NCI-H2227 (cell line): ENCODE results near the gene CEP290.
"Not testable (repeated sequence)": the region's sequence is repeated elsewhere in the genome, so short reads cannot be mapped to it uniquely, and the experiment has no call there.

Source experiments
- DNase-seq: peaks from one replicate; lab custom pipeline; 2025; ENCODE audit not compliant: unreplicated experiment; lab: John Stamatoyannopoulos, UW

CEP290 gene

DNA sequence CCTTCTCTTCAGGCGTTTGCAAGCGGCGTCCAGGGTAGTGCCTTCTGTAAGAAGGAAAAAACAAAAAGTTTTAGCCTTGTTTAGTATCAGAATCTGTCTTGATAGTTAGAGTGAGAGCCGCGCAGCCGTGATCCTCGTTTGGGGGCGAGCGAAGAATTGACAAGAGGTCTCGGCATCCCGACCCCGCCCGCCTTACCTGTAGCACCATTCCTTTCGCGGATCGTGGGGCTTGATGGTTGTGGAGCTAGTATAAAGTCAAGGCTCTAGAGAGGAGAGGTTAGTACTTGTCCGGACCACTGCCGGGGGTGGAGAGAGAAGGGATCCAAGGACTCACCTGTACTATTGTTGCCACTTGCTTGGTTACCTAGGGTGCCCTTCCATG lies 713 bp upstream of the CEP290 start:
- peak; percentile 40 for DNase-seq

DNA sequence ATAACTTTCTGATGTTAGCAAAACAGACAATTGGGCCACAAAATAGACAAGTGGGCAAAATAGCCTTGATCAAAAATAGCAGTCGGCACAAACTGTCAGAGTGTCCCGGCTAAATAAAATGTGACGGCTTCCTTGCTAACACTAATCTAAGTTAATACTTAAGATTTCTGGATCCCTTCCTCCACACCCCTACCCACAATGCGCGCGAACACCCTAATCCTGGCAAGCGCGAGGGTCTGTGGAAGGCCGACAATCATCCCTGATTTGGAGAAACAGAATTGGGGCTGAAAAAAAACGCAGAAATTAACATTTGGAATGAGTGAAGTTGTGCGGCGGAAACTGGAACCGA lies 489 bp downstream of the CEP290 start:
- no peak for DNase-seq

DNA sequence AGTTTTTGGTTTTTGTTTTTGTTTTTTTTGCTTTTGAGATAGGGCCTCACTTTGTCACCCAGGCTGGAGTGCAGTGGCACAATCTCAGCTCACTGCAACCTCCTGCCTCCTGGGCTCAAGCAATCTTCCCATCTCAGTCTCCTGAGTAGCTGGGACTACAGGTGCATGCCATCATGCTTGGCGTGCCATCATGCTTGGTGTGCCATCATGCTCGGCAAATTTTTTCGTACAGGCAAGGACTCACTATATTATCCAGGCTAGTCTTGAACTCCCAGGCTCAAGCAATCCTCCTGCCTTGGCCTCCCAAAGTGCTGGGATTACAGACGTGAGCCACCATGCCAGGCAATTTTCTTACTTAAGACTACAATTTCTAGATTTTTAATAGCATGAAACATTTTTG lies 2.2 kb downstream of the CEP290 start:
- not testable (repeated sequence) for DNase-seq

DNA sequence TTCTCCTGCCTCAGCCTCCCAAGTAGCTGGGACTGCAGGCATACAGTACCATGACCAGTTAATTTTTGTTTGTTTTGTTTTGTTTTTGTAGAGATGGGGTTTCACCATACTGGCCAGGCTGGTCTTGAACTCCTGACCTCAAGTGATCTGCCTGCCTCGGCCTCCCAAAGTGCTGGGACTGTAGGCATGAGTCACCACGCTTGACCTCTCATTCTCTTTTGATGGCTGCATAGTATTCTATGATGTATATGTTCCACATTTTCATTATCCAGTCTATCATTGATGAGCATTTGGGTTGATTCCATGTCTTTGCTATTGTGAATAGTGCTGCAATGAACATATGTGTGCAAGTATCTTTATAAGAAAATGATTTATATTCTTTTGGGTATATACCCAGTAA lies 8.7 kb downstream of the CEP290 start:
- not testable (repeated sequence) for DNase-seq

DNA sequence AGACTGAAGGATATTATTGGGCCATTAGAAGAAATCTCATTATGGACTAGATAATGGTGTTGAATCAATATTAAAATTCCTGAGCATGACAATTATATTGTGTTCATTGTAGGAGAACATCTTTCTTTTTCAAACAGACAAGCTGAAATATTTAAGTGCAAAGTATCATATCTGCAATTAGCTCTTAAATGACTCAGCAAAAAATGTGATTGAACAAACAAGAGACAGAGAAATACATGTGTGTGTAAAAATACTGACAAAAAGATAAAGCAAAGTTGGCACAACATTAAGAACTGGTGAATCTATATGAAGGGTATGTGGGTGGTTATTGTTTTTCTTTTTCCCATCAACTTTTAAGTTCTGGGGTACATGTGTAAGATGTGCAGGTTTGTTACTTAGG lies 9.5 kb downstream of the CEP290 start:
- DNase-seq = no peak

DNA sequence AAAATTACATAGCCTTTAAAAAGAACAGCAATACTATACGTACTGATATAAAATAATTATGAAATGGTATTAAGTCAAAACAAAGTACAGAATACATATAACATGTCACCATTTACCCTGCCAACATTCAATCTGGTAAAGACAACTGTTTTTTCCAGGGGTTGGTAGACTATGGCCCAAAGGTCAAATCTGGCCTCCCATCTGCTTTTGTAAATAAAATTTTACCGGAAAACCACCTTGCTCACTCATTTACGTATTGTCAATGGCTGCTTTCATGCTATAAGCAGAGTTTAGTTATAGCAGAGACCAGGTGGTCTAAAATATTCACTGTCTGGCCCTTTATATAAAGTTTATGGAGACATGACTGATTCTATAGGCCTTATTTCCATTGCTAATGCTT lies 14.0 kb downstream of the CEP290 start:
- no peak for DNase-seq

DNA sequence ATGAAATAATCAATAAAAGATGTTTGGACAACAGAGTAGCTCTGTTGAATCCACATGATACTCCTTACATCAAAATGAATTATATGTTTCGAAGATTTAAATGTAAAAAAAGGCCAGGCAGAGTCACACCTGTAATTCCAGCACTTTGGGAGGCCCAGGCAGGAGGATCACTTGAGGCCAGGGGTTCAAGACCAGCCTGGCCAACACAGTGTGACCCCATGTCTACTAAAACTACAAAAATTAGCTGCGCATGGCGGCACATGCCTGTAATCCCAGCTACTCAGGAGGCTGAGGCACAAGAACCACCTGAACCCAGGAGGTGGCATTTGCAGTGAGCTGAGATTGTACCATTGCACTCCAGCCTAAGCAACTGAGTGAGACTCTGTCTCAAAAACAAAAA lies 14.8 kb downstream of the CEP290 start:
- no peak for DNase-seq

DNA sequence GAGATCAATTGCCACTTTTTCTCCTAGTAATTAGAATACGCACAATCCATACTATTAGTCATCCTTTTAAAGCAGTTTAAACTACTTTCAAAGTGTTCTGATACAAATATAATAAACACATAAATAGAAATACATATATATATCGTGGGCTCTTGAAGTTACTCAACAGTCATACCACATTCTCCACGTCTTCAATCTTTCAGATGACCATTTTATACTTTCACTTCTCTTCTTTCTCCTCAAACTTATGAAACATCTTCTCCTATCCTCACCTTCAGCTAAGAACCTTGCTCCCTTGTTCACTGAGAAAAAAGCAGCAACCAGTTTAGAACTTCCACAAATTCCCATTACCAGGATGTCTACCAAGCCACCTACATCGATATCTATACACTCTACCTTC lies 19.2 kb downstream of the CEP290 start:
- DNase-seq = no peak

DNA sequence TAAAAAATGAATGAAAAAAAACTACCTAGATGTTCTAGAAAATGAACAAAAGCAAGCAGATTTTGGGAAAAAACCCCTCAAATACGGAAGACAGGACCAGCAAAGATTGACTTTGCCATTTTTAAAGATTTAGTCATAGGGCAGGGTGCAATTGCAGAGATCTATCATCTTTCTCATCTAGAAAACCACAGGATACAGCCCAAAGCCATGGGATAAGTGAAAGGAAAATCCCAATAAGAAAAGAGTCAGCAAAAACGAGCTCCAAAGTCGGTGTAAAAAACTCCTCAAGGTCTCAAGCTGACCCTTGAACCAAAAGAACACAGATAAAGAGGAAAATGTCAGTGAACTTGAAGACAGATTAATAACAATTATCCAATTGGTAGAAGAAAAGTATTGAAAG lies 28.0 kb downstream of the CEP290 start:
- no peak for DNase-seq

DNA sequence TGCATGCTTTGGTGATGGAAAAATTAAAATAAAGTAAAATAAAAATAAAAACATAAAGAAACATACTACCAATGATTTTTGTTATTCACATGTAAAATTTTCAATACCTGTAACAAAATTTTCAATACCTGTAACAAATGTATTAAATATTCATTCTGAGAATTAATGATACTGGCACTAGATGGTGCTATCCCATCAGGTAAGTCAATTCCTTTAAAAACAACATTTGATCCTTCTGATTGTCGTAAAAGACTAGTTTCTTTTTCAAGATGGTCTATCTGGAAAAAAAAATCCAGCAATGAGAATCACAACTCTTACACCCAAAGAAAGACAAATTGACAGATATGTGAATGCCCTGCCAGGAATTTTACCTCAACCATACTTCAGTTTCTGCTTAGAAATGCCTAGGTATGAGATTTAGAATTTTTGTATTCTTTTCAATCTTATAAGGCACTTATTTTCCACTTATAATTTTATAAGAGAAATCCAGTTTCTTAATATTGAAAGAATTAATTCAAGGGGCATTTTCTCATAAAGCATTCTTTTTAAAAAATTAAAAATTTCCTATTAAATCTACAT lies 30.7 kb downstream of the CEP290 start:
- DNase-seq = peak; percentile 34

DNA sequence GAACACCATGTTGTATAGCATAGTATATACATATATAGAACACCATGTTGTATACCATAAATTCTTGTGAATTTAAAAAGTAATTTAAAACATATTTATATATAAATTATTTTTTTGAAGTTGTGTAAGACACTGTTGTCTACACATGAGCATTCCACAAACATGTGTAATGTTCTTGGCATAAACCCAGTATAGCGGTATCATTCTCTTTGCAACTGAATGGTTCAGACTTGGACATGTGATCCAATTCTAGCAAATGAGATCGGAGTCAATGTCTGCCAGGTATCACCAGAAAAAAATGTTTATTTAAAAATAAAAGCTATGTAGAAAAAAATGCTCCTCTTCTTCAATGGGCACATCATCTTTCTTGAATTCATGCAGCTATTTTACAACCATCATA lies 33.9 kb downstream of the CEP290 start:
- no peak for DNase-seq

DNA sequence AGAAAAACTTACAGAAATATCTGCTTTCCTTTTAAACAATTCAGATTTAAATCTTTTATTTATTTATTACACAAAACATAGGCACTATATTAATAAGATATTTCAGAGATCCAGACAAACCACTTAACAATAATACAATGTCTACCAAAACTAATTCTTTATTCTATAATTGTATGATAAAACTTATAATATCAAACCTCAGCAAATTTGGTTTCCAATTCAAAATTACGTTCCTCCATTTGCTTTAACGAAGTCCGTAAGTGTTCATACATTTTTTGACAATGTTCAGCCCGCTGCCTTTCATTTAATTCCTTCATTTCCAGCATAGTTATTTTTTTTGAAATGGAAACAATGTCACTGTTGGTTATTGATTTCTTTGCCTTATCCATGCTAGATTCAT lies 48.3 kb downstream of the CEP290 start:
- no peak for DNase-seq

DNA sequence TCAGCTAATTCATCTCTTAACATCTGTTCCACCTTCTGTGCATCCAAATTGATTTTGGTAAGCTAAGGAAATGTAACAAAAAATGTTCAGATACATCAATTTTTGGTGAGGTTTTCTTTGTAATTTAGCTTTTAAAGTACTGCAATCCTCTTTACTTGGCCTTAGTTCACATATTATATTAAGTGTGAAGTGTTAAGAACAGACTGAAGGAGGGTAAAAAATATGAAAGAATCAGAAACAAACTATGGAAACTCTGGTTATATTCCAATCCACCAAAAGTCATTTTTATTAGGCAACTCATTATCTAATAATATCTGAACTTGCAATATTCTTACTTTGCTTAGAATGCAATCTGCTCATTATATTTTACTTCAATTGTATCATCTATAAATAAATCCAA lies 49.1 kb downstream of the CEP290 start:
- no peak for DNase-seq

DNA sequence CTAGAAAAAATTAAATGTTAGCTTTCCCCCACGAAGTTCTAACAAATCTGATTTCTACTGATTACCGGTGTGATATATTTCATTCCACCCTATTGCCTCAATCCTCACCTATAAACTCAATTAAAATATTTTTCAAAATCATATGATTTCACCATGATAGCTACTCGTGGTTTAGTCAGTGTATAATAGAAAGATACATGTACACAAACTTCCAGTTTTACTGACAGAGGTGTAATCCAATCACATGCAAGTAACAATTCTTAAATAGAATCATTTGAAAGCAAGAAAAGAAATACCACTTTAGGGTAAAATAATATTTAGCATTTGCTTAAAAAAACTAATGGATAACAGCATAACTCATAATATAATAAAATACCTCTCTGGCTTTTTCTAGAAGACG lies 57.7 kb downstream of the CEP290 start:
- DNase-seq = no peak

DNA sequence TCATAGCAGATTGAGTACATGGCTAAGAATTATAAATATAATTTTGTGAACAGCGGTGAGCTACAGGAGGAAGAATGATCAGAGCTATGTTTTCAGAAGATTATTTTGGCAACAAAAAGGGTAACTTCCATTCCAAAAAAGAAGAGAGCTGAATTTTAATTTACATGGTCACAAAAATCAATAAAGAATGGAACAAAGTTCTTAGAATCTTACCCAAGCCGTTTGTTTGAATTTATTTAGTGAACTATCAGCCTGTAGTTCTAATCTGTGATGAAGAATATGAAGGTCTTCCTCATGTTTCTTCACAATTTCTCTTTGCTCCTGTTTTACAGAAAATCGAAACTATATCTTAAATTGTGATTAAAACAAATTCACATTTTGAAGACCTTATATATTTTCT lies 58.3 kb downstream of the CEP290 start:
- no peak for DNase-seq

DNA sequence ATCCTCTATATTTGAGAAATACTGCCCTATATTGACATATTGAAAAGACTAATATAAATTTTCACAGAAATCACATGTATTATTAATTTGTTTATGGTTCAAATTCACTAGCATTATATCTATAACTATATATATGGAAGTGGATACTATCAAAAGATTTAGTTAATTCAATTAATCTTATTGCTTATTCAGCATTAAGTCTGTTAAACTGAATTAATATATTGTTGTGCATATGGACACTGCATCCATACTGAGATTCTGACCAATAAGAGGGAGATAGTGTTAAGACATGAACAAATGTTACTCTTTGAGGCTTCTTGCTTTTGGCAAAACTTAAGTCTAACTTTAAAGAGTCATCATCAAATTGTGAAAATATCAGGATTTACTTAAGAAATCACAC lies 60.6 kb downstream of the CEP290 start:
- no peak for DNase-seq

DNA sequence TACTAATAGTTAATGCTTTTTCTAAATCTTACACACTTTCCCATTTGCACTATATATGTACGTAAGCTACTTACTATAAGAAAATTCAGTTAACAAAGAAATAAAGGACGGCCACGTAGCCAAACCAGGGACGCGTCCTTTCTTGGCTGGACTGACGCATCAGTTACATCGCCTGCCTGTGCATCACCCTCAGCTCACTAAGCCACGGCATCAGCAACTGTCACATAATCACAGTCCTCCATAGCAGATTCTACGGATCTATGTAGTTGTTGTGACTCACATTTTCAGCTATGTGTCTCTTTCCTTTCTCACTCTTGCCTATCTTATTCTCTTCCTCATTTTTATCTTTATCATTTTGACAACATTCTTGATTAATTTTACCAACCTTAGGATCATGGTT lies 74.6 kb downstream of the CEP290 start:
- no peak for DNase-seq

DNA sequence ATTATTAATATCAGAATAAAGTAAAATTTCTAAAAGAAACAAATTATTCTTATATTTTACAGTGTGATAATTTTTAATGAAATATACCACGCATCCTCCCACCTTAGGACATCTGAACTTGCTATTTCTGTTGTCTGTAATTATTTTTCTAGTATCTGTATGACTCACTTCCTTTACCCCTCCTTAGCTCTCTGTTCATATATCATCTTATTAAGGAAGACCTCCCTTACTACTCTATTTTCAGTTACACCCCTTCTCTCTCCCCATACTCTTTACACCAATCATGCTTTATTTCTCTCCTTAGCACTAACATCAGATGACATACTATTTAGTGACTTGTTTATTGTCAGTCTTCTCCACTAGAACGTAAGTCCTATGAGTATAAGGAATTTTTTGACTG lies 78.5 kb downstream of the CEP290 start:
- no peak for DNase-seq

DNA sequence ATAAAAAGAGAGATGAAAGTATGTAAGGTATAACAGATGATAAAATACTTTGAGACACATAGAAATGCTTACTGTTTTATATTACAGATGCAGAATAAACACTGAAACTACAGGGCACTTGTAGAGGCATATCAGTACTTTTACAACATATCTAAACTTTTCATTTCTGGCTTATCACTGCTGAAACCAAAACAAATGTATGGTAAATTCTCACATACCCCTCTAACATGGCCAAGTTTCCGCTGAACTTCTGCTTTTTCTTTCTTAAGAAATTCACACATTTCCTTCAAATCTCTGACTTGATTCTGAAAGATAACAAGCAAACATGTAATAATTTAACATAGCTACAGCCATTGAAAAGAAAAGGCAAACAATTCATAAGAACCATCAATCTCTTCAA lies 79.4 kb downstream of the CEP290 start:
- no peak for DNase-seq

DNA sequence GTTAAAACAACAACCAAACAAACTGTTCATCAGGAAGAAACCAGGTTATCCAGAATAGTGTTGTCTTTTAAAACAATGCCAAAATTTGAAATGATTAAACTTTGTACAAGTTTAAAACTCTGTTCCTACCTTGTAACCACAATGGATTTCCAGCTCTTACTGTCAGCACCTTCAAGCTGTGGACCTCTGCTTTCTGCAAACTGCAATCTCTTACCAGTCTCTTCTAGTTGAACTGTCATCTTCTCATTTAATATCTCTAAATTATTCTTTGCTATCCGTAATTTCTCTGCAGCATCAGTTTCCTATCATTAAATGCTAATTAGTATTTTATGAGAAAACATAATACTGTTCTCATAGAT lies 83.2 kb downstream of the CEP290 start:
- DNase-seq = no peak

DNA sequence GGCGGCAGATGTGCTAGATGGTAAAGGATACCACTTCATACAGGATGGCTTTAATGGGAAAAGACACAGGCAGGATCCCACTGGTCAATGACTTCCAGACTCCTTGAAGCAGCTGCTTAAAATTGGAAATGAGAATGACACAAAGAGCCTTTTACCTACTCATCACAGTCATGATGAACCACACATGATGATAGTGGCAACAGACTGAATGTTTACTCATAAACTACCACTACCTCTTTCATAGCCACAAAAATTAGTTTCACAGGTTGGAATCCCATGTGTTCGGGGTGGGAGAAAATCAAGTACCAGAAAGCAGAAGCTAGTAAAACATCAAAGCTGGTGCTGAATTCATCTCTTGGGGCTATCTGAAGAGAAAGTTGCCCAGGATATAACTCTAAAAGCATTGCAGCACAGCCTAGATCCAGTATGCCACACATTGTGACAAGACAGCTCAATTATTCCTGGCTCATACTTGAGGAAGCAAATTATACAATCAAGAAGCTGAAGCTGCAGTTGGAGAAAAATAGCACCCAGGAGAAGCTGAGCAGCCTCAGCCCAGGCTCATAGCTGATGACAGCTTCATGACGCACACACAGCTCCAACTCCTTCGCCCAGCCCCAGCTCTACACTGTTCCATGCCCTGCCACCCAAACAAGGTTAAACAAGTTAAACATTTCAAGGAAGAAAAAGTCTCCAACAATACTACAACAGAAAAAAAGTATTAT lies 83.7 kb downstream of the CEP290 start:
- DNase-seq = no peak

DNA sequence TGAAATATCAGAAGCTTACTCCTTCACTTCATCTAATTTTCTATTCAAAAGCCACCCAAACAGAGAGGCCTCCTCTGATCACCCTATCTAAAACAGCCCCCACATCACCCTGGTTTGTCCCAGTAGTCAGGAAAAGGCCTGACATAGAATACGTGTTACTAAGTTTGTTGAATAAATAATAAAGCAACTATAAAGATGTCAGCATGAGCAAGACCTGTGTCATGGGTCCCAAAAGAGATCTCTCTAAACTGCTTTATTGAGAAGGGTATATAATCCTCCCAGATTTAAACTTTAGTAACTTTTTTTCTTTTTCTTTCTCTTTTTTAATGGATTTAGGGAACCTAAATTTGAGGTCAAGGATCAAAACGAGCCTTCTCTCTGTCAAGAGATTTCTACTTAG lies 85.3 kb downstream of the CEP290 start:
- DNase-seq = no peak

DNA sequence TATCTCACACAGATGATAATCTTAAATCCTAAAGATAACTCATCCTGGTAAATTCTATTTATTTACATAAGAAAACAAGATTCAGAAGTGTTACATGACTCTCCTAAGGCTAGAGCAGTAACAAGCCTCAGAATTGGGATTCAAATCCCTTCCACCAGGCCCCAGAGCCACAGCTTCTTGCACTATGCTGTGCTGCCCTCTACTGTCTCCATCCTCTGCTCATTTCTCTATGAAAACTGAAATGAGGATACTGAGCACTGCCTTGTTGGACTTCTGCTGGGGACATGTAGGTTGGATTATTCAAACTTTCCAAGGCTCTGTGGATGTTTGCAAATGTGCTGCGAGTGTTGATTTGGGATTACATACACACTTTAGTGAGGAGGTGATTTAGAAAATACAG lies 89.2 kb downstream of the CEP290 start:
- DNase-seq = peak; percentile 48
